ENCODE measurements around the gene SHC1. TPM values are rescaled to one million over a fixed set of nuclear protein-coding genes. Genes with fewer than 3 reads are reported as not detected.

SHC1 gene
- total and polyA plus RNA-seq, 2 donors (not counting 1 experiment from before 2014, with no cell fraction given): 50.1 to 61.4 TPM

- Mint-ChIP-seq H3K4me1 (peaks cover 56% of the 10 kb centered on the region), H3K27me3 (no peaks in the 10 kb centered on the region), H3K9me3 (ENCODE audit: insufficient read depth) (no peaks in the 10 kb centered on the region), H3K4me3 (no peak overlapping the region), H3K27ac (no peak overlapping the region)
- ATAC-seq (ENCODE audit: low read depth): no peak
- Histone ChIP-seq H3K36me3 (replicated peaks in 1 of 2; ENCODE audit: control extremely low read depth in 1 of 2, control insufficient read depth in 1 of 2, extremely low read depth in 1 of 2, insufficient read depth in 2 of 2, low read length in 1 of 2) (peaks cover 2 to 58% of the 10 kb centered on the region in 2 experiments), H3K4me1 (ENCODE audit: control insufficient read depth in 2 of 2, insufficient read depth in 2 of 2, low read length in 2 of 2) (peaks cover 39 to 52% of the 10 kb centered on the region in 2 donors), H4K20me1 (ENCODE audit: control insufficient read depth, insufficient read depth, low read length, poor library complexity, severe bottlenecking) (peaks cover 36% of the 10 kb centered on the region), H3K9ac (ENCODE audit: low read length) (no peak overlapping the region), H2AFZ (ENCODE audit: insufficient read depth, low read depth, low read length, poor library complexity, severe bottlenecking) (no peak overlapping the region), H3K4me2 (replicated peaks; ENCODE audit: low read depth, low read length, poor library complexity, severe bottlenecking) (no peak overlapping the region), H3K27ac (ENCODE audit: low read length in 2 of 2) (no peak overlapping the region), H3K79me2 (ENCODE audit: control insufficient read depth, insufficient read depth, low read length) (peaks cover 23% of the 10 kb centered on the region), H3K4me3 (ENCODE audit: control extremely low read depth in 1 of 5, extremely low read depth in 1 of 5, insufficient read depth in 1 of 5, low read depth in 2 of 5, low read length in 4 of 5) (no peak overlapping the region), H3K9me3 (ENCODE audit: control extremely low read depth in 1 of 3, control insufficient read depth in 2 of 3, insufficient read depth in 1 of 3, low read length in 2 of 3) (no peaks in the 10 kb centered on the region), H3K27me3 (replicated peaks in 1 of 4; ENCODE audit: control extremely low read depth in 1 of 4, control insufficient read depth in 3 of 4, insufficient read depth in 4 of 4, low read length in 3 of 4) (no peaks in the 10 kb centered on the region)
- 85% methylated on average over 17 of the region's 17 CpGs for WGBS (ENCODE audit: insufficient coverage)
- DNase-seq: no peak
- TF ChIP-seq, protein P1, sequence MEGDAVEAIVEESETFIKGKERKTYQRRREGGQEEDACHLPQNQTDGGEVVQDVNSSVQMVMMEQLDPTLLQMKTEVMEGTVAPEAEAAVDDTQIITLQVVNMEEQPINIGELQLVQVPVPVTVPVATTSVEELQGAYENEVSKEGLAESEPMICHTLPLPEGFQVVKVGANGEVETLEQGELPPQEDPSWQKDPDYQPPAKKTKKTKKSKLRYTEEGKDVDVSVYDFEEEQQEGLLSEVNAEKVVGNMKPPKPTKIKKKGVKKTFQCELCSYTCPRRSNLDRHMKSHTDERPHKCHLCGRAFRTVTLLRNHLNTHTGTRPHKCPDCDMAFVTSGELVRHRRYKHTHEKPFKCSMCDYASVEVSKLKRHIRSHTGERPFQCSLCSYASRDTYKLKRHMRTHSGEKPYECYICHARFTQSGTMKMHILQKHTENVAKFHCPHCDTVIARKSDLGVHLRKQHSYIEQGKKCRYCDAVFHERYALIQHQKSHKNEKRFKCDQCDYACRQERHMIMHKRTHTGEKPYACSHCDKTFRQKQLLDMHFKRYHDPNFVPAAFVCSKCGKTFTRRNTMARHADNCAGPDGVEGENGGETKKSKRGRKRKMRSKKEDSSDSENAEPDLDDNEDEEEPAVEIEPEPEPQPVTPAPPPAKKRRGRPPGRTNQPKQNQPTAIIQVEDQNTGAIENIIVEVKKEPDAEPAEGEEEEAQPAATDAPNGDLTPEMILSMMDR (IDR thresholded peaks at IDR 0.05): no peak
- TF ChIP-seq EZH2 (IDR thresholded peaks at IDR 0.05; ENCODE audit: borderline replicate concordance, insufficient read depth, low read depth, low read length, poor library complexity, severe bottlenecking): no peak
- ChIA-PET CTCF (interaction anchor here (0.7 to 2.3 kb wide), 5 partner anchors 10 to 145 kb away, joined by 3 to 8 read pairs (median 4); partner anchors contain the start of genes EFNA4 and PMVK), POLR2A (interaction anchor here (0.5 to 0.8 kb wide), 2 partner anchors 10 to 27 kb away, joined by 3 to 7 read pairs; partner anchors contain the start of gene PBXIP1)
- intact Hi-C loops (cut with micrococcal nuclease): no loop called here
Observed at GRCh38 chr1:154945962-154946850, 24.3 kb downstream of the SHC1 start.

All from B cell (primary cell).